ENCODE measurements around the gene ADCY2. TPM values are rescaled to one million over a fixed set of nuclear protein-coding genes. Genes with fewer than 3 reads are reported as not detected.

ADCY2 gene
- total and polyA plus RNA-seq, 2 experiments from 2014 or later, result 23.8 to 74.9 TPM

DNA sequence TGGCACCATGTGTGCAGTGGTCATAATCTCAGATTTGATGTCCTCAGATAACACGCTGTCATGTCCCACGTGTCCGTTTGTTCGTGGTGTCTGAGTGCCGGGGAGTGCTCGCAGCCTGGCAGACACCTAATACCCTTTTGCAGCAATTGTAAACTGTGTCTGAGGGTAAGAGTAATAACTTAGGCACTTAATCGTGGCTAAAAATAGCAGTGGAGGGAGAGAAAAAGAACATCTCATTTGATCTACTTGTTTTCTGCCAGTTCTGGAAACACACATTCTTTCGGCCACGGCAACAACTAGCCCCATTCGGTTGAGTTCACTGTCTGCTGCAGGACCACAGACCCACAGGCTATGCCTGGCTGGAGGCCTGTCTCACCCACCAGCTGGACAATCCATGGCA, 16.5 kb downstream of the ADCY2 start:
- peaks cover 52% of the 10 kb centered on the region for H3K36me3 Mint-ChIP-seq (ENCODE audit: low read depth)
- no peak overlapping the region for H3K27ac Mint-ChIP-seq
- Histone ChIP-seq H3K4me1 (ENCODE audit: insufficient read depth) (peaks cover 32% of the 10 kb centered on the region), H3K27ac (ENCODE audit: low read depth) (peak overlapping the region; percentile 56; the same call in 1 of the 2 replicates), H3K36me3 (ENCODE audit: insufficient read depth) (peaks cover 15% of the 10 kb centered on the region), H3K4me3 (no peak overlapping the region), H3K27me3 (ENCODE audit: insufficient read depth) (no peaks in the 10 kb centered on the region), H4K20me1 (replicated peaks; ENCODE audit: insufficient read depth) (peaks cover 36% of the 10 kb centered on the region), H3K4me2 (no peak overlapping the region), H3F3A (replicated peaks; ENCODE audit: low read depth) (0 out of 2 replicates have a peak, but pooled peaks cover 4% of the 10 kb centered on the region), H3K79me2 (replicated peaks; ENCODE audit: insufficient read depth) (peaks cover 99% of the 10 kb centered on the region), H3K9me2 (ENCODE audit: insufficient read depth) (no peaks in the 10 kb centered on the region), H2AFZ (no peak overlapping the region)
- ATAC-seq (no peak; the same call in 2 of the 3 replicates), DNase-seq (ENCODE audit: low spot score) (no peak)
- H3K4me3 Mint-ChIP-seq, result no peak overlapping the region
- TF ChIP-seq POLR2AphosphoS5 (IDR thresholded peaks at IDR 0.05; ENCODE audit: low read depth) (no peak), CREB1 (CRISPR knock-in tag; IDR thresholded peaks at IDR 0.05; ENCODE audit: low read depth) (no peak), EZH2phosphoT487 (IDR thresholded peaks at IDR 0.05; ENCODE audit: unreplicated experiment) (no peak), EZH2 (IDR thresholded peaks at IDR 0.05; ENCODE audit: low read depth, unreplicated experiment) (no peak), CTCF (conservative IDR thresholded peaks at IDR 0.05; ENCODE audit: low read depth in 2 of 2) (no peak), ZNF114 (CRISPR knock-in tag; IDR thresholded peaks at IDR 0.05) (no peak), ZNF331 (CRISPR knock-in tag; IDR thresholded peaks at IDR 0.05; ENCODE audit: low read depth) (no peak), STAT1 (IDR thresholded peaks at IDR 0.05; ENCODE audit: unreplicated experiment) (no peak)
- TF ChIP-seq, protein P1, sequence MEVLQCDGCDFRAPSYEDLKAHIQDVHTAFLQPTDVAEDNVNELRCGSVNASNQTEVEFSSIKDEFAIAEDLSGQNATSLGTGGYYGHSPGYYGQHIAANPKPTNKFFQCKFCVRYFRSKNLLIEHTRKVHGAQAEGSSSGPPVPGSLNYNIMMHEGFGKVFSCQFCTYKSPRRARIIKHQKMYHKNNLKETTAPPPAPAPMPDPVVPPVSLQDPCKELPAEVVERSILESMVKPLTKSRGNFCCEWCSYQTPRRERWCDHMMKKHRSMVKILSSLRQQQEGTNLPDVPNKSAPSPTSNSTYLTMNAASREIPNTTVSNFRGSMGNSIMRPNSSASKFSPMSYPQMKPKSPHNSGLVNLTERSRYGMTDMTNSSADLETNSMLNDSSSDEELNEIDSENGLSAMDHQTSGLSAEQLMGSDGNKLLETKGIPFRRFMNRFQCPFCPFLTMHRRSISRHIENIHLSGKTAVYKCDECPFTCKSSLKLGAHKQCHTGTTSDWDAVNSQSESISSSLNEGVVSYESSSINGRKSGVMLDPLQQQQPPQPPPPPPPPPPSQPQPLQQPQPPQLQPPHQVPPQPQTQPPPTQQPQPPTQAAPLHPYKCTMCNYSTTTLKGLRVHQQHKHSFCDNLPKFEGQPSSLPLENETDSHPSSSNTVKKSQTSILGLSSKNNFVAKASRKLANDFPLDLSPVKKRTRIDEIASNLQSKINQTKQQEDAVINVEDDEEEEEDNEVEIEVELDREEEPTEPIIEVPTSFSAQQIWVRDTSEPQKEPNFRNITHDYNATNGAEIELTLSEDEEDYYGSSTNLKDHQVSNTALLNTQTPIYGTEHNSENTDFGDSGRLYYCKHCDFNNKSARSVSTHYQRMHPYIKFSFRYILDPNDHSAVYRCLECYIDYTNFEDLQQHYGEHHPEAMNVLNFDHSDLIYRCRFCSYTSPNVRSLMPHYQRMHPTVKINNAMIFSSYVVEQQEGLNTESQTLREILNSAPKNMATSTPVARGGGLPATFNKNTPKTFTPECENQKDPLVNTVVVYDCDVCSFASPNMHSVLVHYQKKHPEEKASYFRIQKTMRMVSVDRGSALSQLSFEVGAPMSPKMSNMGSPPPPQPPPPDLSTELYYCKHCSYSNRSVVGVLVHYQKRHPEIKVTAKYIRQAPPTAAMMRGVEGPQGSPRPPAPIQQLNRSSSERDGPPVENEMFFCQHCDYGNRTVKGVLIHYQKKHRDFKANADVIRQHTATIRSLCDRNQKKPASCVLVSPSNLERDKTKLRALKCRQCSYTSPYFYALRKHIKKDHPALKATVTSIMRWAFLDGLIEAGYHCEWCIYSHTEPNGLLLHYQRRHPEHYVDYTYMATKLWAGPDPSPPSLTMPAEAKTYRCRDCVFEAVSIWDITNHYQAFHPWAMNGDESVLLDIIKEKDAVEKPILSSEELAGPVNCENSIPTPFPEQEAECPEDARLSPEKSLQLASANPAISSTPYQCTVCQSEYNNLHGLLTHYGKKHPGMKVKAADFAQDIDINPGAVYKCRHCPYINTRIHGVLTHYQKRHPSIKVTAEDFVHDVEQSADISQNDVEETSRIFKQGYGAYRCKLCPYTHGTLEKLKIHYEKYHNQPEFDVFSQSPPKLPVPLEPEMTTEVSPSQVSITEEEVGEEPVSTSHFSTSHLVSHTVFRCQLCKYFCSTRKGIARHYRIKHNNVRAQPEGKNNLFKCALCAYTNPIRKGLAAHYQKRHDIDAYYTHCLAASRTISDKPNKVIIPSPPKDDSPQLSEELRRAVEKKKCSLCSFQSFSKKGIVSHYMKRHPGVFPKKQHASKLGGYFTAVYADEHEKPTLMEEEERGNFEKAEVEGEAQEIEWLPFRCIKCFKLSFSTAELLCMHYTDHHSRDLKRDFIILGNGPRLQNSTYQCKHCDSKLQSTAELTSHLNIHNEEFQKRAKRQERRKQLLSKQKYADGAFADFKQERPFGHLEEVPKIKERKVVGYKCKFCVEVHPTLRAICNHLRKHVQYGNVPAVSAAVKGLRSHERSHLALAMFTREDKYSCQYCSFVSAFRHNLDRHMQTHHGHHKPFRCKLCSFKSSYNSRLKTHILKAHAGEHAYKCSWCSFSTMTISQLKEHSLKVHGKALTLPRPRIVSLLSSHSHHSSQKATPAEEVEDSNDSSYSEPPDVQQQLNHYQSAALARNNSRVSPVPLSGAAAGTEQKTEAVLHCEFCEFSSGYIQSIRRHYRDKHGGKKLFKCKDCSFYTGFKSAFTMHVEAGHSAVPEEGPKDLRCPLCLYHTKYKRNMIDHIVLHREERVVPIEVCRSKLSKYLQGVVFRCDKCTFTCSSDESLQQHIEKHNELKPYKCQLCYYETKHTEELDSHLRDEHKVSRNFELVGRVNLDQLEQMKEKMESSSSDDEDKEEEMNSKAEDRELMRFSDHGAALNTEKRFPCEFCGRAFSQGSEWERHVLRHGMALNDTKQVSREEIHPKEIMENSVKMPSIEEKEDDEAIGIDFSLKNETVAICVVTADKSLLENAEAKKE (CRISPR knock-in tag; IDR thresholded peaks at IDR 0.05), result no peak
- H3K9me3 Mint-ChIP-seq, result no peaks in the 10 kb centered on the region; the same call in 2 of the 3 replicates
- H3K4me1 Mint-ChIP-seq, result peaks cover 22% of the 10 kb centered on the region
- peaks cover 4% of the 10 kb centered on the region for H3K27me3 Mint-ChIP-seq (ENCODE audit: insufficient read depth, low read depth, poor library complexity)

Measured in GM23338 (cell line).